Caco-2 (cell line): ENCODE data around the gene CASQ2. TPM values are rescaled to one million over a fixed set of nuclear protein-coding genes. Genes with fewer than 3 reads are reported as not detected.

Experiments
- BruUV-seq: library from RNA; stranded (reverse); fragments of 400-500 nt; replicated peaks from 2 replicates; lab custom pipeline; 2021; lab: Mats Ljungman, UMichigan
- CTCF ChIA-PET: fragments of 300-600 bp; sonication (Branson Sonifier 250); formaldehyde crosslinking; loops from one replicate; lab custom pipeline; 2022; ENCODE audit warnings: antibody characterized with exemption; lab: Charles Lee
- POLR2A ChIA-PET: fragments of 300-600 bp; sonication (Branson Sonifier 250); formaldehyde crosslinking; loops from one replicate; lab custom pipeline; 2022; ENCODE audit warnings: antibody characterized with exemption; lab: Charles Lee
- DNase-seq, 2 experiments: peaks; one replicate each; pipeline versions ENCODE4 v3.0.0 to v3.0.0-alpha.2; 2020 to 2022
- H3K27me3 ChIP-seq: replicated peaks from 2 replicates; pipeline ENCODE4 v1.6.0; 2011; ENCODE audit warnings: low read length; ENCODE audit not compliant: control insufficient read depth, insufficient read depth
- H3K36me3 ChIP-seq: 2 replicates; pipeline ENCODE4 v1.5.1; 2011; ENCODE audit warnings: low read length; ENCODE audit not compliant: control insufficient read depth, insufficient read depth
- H3K4me1 ChIP-seq: fragments of 250-450 bp; sonication (Bioruptor Pico); 2 replicates; pipeline ENCODE4 v1.5.1; 2020; ENCODE audit warnings: mild to moderate bottlenecking
- H3K4me3 ChIP-seq: 2 replicates; pipeline ENCODE4 v1.5.1; 2011; ENCODE audit warnings: low read depth, mild to moderate bottlenecking, control low read depth, low read length
- H3K9me3 ChIP-seq: fragments of 250-450 bp; sonication (Bioruptor Pico); 2 replicates; pipeline ENCODE4 v1.5.1; 2020; ENCODE audit warnings: mild to moderate bottlenecking, moderate library complexity
- H3K27ac Mint-ChIP-seq: one replicate; pipeline ENCODE4 v1.8.0; 2022; ENCODE audit warnings: mixed read lengths; ENCODE audit not compliant: unreplicated experiment
- H3K27me3 Mint-ChIP-seq: one replicate; pipeline ENCODE4 v1.8.0; 2022; ENCODE audit warnings: mixed read lengths; ENCODE audit not compliant: insufficient read depth, unreplicated experiment
- H3K36me3 Mint-ChIP-seq: one replicate; pipeline ENCODE4 v1.8.0; 2022; ENCODE audit warnings: mild to moderate bottlenecking, mixed read lengths; ENCODE audit not compliant: insufficient read depth, unreplicated experiment
- H3K4me1 Mint-ChIP-seq: one replicate; pipeline ENCODE4 v1.8.0; 2022; ENCODE audit warnings: low read depth, mixed read lengths; ENCODE audit not compliant: unreplicated experiment
- H3K4me3 Mint-ChIP-seq: one replicate; pipeline ENCODE4 v1.8.0; 2022; ENCODE audit warnings: mild to moderate bottlenecking, moderate library complexity, mixed read lengths; ENCODE audit not compliant: unreplicated experiment
- H3K9me3 Mint-ChIP-seq: one replicate; pipeline ENCODE4 v1.8.0; 2022; ENCODE audit warnings: mixed read lengths; ENCODE audit not compliant: unreplicated experiment
- intact Hi-C: fragments of 100-400 bp; cut with micrococcal nuclease; formaldehyde crosslinking; loops from one replicate; pipeline ENCODE4 v1.10.0; 2022; ENCODE audit not compliant: unreplicated experiment
- total RNA-seq: library from RNA; stranded (reverse); gene quantifications from 2 replicates; pipeline ENCODE4 v1.2.3, GENCODE V29; 2022
- TF ChIP-seq, protein P1 (sequence below), 2 experiments: fragments of 200-600 bp in 1 of 2; IDR thresholded peaks; 1 replicate in 1 of 2; 2 replicates in 1 of 2; pipeline versions ENCODE4 v1.5.1 to v1.8.0; 2011 to 2022; ENCODE audit warnings: antibody characterized with exemption in 1 of 2, control low read depth in 1 of 2, inconsistent platforms in 1 of 2, low read depth in 1 of 2, low read length in 1 of 2, mild to moderate bottlenecking in 1 of 2, moderate library complexity in 1 of 2; ENCODE audit not compliant: insufficient read depth in 1 of 2, severe bottlenecking in 1 of 2, unreplicated experiment in 1 of 2

The CASQ2 gene
- total RNA-seq, 1 experiment from 2014 or later = 0.18 TPM

GRCh38 chr1:115665319-115666096 lies 103.0 kb downstream of the CASQ2 start:
- H3K27ac Mint-ChIP-seq = no peak overlapping the region
- TF ChIP-seq, protein P1, sequence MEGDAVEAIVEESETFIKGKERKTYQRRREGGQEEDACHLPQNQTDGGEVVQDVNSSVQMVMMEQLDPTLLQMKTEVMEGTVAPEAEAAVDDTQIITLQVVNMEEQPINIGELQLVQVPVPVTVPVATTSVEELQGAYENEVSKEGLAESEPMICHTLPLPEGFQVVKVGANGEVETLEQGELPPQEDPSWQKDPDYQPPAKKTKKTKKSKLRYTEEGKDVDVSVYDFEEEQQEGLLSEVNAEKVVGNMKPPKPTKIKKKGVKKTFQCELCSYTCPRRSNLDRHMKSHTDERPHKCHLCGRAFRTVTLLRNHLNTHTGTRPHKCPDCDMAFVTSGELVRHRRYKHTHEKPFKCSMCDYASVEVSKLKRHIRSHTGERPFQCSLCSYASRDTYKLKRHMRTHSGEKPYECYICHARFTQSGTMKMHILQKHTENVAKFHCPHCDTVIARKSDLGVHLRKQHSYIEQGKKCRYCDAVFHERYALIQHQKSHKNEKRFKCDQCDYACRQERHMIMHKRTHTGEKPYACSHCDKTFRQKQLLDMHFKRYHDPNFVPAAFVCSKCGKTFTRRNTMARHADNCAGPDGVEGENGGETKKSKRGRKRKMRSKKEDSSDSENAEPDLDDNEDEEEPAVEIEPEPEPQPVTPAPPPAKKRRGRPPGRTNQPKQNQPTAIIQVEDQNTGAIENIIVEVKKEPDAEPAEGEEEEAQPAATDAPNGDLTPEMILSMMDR (IDR thresholded peaks at IDR 0.05; ENCODE audit: insufficient read depth in 1 of 2, low read depth in 1 of 2, low read length in 1 of 2, severe bottlenecking in 1 of 2, unreplicated experiment in 1 of 2) = no peak
- no peaks in the 10 kb centered on the region for H3K27me3 Mint-ChIP-seq
- no peaks in the 10 kb centered on the region for H3K9me3 ChIP-seq
- H3K4me3 ChIP-seq = no peak overlapping the region
- intact Hi-C loops = no loop called here
- H3K4me1 ChIP-seq = peaks cover 7% of the 10 kb centered on the region
- H3K9me3 Mint-ChIP-seq = peaks cover 9% of the 10 kb centered on the region
- no peaks in the 10 kb centered on the region for H3K27me3 ChIP-seq
- no peaks in the 10 kb centered on the region for H3K4me1 Mint-ChIP-seq
- no peak overlapping the region for H3K4me3 Mint-ChIP-seq
- ChIA-PET POLR2A (no interaction called here), CTCF (no interaction called here)
- DNase-seq = no peak
- peaks cover 34% of the 10 kb centered on the region for H3K36me3 Mint-ChIP-seq
- no TSS peak for BruUV-seq
- H3K36me3 ChIP-seq = peaks cover 1% of the 10 kb centered on the region

DNA sequence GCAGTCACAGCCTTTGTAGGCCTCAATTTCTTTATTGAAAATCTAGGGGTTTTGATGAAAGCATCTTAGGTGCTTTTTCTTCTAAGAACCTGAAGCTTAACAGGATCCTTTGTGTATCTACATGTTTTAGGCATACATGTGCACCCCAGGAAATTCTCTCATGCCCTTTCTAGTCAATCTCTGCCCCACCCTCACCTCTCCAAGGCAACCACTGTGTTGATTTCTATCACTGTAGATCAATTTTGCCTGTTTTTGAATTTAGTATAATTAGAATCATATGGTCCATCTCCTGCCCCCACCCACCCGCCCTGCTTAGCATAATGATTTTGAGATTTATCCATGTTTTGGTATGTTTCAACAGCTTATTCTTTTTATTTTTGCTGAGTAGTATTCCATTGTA lies 107.4 kb downstream of the CASQ2 start:
- no peak overlapping the region for H3K4me3 ChIP-seq
- no peak for DNase-seq
- ChIA-PET CTCF (no interaction called here), POLR2A (no interaction called here)
- no peaks in the 10 kb centered on the region for H3K9me3 Mint-ChIP-seq
- no TSS peak for BruUV-seq
- no peaks in the 10 kb centered on the region for H3K9me3 ChIP-seq
- H3K4me1 Mint-ChIP-seq = no peaks in the 10 kb centered on the region
- H3K27me3 Mint-ChIP-seq = no peaks in the 10 kb centered on the region
- peaks cover 23% of the 10 kb centered on the region for H3K36me3 Mint-ChIP-seq
- TF ChIP-seq, protein P1 (IDR thresholded peaks at IDR 0.05; ENCODE audit: insufficient read depth in 1 of 2, low read depth in 1 of 2, low read length in 1 of 2, severe bottlenecking in 1 of 2, unreplicated experiment in 1 of 2) = no peak
- H3K4me3 Mint-ChIP-seq = no peak overlapping the region
- no peaks in the 10 kb centered on the region for H3K4me1 ChIP-seq
- H3K27me3 ChIP-seq = no peaks in the 10 kb centered on the region
- no peak overlapping the region for H3K27ac Mint-ChIP-seq
- peaks cover 1% of the 10 kb centered on the region for H3K36me3 ChIP-seq
- intact Hi-C loops = no loop called here

DNA sequence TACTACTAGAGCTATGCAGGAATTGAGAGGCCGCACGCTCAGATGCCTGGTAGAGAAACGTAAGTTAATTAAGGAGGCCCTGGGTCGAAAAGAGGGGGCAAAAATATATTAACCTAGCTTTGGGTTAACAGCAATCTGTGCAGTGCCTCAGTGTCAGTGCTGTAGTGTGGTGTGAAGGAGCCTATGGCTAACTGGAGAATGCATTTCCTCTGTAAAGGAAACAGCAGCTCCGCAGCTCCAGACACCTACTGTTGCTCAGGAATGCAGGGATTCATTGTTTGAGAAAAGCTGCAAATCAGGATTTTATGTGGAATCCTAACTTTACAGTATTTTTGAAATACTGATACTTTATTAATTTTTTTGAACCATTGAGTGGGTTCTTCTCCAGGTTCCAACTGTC lies 108.4 kb downstream of the CASQ2 start:
- Mint-ChIP-seq H3K27me3 (no peaks in the 10 kb centered on the region), H3K4me3 (no peak overlapping the region), H3K4me1 (no peaks in the 10 kb centered on the region), H3K27ac (no peak overlapping the region), H3K9me3 (no peaks in the 10 kb centered on the region), H3K36me3 (peaks cover 17% of the 10 kb centered on the region)
- Histone ChIP-seq H3K27me3 (no peaks in the 10 kb centered on the region), H3K4me3 (no peak overlapping the region), H3K9me3 (no peaks in the 10 kb centered on the region), H3K36me3 (no peaks in the 10 kb centered on the region), H3K4me1 (no peaks in the 10 kb centered on the region)
- ChIA-PET POLR2A (no interaction called here), CTCF (no interaction called here)
- intact Hi-C loops = no loop called here
- no peak for DNase-seq
- BruUV-seq = no TSS peak
- TF ChIP-seq, protein P1 (IDR thresholded peaks at IDR 0.05; ENCODE audit: insufficient read depth in 1 of 2, low read depth in 1 of 2, low read length in 1 of 2, severe bottlenecking in 1 of 2, unreplicated experiment in 1 of 2) = no peak
